HG03139 (cell line): ENCODE results near the gene OTP.

ENCODE experiments used
- ATAC-seq: cut with Tn5 transposase; IDR thresholded peaks from one replicate; pipeline ENCODE4 v1.9.1; 2021; ENCODE audit not compliant: unreplicated experiment

The OTP gene

DNA sequence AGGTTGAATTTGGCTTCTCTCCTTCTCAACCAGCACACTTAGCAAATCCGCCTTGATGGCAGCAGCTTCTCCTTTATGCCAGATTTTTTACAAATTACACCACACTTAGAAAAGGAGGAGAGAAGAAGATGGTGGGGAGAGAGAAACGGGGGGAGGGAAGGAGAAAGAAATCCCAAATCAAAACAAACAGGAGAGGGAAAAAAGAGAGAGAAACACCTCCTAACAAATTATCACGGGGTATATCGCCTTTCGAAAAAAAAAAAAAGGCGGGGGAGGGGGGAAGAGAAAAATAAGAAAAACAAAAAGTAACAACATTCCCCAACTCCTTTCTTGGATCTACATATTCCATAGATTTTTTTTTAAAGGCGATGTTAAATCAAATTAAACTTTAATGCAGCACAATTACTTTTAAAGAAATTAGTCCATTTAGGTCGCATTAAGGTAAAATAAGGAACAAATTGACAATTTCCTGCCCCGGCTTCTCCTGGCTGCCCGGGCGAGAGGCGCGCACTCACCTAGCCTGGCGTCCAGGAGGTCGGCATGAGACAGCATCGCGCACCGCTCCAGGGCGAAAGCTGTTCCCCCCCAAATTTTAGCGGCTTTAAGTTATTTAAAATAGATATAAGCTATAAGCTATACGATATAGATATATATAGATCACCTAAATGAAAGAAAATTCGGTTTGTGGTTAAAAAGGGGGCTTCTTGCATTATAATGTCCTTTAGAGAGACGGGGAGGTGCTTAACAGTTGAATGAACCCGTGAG, at the start of gene OTP:
TSS of gene OTP (minus strand) at position 716 of the 765 bp plus-strand sequence. CDS start at position 552, 164 bp downstream.
- ATAC-seq, result no peak

DNA sequence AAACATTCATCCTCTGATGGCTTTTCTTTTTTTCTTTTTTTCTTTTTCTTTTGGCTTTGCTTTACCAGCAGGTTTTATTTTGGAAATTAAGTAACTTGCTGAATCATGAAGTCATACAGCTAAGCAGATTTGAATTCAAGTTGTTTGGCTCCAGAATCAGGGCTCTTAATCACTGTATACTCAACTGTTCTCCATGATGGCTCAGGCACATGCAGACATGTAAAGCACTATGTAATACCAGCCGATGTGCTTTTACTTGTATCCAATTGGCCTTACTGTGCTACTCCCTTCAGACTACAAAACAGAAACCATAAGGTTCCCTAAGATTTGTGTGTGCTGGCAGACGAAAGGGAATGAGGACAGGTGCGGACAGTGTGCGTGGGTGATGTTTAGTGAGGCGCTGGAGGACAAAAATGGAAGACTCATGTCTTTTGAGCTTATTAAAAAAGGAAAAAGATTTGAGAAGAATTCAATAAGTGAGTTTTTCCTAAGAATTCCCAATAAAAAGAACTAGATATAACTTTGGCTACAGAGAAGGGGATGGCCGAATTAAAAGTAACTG, 44.7 kb upstream of the OTP start:
- ATAC-seq, result no peak

DNA sequence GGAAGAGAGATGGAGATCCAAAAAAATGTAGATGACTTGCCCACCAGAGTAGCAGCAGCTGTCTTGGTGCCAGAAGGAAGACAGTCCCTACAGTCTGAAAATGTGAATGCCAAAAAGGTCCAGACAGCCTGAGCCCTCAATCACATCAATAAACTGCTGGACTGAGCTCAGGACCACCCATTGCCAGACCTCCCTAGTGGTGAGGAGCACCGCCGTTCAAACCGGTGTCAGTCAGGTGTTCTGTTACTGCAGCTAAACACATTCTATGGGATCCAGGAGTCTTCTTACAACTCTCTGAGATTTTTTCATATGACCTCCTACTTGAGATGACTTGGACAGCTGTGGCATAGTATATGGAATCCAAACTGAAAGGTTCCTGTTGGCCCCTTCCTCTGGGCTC, 32.0 kb upstream of the OTP start:
- no peak for ATAC-seq

DNA sequence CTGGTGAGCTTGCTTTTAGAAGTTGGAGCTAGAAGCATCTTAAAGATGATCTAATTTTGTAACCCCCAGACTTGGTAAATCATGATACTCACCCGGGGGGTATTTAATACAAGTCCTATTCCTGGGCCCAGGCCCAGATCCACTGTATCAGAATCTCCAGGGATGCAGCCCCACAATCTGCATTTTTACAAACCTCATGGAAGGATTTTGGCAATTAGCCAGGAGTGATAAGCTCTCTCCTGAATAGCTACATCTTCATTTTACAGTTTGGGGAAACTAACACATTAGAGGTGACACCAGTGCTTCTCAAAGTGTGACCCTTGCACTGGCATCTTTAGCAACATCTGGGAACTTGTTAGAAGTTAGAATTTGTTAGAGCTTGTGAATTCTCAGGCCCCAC, 31.2 kb upstream of the OTP start:
- no peak for ATAC-seq

DNA sequence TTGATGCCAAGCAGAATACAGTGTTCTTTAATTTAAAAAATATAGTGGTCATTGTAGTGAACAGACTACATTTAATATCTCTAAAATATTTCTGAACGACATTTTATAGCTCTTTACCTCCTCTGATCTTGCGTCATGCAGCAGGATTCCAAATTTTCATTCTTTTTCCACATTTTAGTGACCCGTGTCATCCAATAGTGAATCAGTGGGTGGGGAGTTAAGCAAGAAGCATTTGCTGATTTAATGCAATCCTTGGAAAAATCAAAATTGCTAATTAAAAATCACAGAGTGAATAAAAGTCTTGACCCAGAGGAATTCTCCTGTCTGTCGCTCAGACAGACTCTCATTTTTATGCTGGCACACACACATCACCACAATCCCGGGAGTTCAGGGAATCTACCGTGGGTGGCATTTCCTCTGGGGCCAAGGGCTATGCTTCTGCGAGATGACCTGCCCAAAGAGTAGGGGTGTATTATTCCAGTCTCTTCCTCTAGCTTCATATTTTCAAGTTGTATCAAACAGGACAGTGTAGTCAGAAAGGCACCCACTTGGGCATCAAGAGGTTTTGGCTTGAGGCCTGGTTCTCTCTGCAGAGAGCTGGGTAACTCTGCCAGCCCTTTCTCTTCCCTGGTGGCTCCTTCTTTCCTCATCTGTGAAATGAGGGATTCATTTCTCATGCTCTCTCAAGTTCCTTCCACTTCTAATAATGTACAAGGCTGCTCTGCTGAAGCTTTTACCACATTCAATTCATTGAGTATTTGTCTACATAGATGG, 24.8 kb upstream of the OTP start:
- ATAC-seq, result no peak

DNA sequence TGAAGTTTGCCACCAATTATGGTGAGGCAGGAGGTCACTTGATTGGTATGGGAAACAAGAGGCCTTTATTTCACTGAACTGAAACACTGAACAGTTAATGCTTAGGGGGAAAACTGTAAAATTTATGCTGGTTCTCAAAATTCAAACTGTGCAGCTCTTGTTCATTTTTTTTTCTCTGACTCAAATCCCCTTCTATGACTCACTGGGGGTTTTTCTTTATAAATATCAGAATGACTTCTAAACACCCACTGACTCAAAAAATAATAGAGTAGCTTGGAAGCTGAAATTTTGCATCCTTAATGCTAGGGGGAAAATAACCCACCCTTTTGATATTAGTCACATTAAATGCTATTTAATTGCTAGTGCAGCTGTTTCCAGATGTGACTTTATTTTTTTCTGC, 24.1 kb upstream of the OTP start:
- ATAC-seq, result no peak

DNA sequence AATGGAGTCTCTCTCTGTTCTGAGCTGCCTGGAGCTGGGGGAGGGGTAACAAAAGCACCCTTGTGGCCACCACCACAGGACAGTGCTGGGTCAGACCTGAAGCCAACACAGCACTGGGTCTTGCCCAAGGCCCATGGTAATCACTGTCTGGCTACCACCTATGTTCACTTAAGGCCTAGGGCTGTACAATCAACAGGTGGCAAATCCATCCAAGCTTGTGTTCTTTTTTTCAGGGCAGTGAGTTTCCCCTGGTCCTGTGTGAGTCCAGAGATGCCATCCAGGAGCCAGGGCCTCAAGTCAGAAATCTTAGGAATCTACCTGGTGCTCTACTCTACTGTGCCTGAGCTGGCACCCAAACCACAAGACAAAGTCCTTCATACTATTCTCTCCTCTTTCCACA, 20.1 kb upstream of the OTP start:
- ATAC-seq, result no peak

DNA sequence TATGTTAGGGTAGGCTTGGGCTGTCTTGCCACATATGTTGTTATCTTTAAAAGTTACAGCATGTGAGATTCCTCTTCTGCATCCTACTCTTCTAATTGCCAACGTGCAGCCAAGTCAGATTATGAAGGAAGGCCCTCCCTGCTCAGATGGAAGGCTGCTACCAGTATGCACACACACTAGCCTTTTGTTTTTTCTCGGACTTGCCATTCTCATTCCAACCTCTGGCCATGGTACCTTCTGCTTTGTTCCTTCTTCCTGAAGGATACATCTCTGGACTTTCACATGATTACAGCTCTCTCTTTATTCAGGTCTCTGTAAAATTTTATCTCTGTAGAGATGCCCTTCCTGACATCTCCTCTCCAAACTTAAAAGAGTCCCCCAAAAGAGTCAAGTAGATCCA, 12.8 kb upstream of the OTP start:
- ATAC-seq, result no peak

DNA sequence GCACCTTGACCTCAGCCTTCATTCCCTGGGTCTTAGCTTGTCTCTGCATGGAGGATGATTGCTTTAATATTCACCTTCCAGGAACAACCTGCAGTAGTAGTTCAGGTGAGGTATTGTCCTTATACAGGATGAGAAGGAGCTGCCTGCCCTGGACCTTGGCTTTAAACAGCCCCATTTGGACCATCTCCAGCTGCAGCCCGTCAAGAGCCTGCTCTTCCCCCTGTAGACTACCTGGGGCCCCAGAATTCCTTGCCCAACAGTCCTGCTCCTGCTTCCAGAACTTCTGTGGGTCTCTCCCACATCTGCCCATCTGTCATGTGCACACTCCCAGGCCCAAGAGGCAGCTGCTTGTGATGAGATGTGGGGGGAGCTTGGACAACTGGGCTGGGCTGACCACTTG, 12.2 kb upstream of the OTP start:
- no peak for ATAC-seq

DNA sequence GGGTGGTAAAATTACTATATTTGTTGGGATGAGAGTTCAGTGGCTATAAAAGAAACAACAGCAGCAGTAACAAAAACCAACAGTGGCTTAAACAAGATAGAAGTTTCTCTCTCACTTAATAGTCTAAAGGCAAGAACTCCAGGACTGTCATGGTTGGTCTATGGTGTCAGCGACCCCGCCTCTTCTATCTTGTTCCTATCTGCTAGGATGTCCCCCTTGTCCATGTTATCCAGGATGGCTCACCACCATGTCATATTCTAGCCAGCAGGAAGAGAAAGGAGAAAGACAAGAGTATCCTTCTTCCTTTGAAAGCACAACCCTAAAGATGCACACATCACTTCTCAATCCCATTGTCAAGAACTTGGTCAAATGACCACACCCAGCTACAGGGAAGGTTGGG, 11.3 kb upstream of the OTP start:
- no peak for ATAC-seq

DNA sequence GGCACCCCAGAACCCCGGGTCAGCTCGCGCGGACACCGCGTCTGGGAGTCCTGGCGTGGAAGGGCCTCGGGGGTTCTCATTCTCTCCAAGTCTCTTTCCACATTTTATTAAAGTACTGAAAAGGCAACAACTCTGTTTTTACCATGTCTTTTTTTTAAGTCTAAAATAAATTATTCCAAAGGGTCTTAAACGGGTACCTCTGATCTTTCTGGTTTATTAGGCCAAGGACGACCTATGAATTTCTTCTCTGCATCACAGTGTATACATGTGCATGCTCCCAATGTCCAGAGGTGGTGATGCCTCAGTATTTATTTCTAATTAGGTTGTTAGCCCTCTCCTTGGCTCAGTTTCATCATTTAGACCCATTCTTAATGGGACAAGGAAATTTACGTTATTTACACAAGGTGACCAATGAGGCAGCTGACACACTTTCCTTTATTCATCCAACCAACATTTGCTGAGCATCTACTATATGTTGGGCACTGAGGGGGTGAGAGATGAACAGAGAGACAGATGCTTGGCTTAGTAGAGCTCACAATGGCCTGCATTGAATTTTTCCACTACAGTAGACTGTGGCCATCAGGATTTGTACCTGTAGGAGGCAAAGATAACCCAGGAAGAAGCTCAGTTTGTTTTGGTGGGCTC, 7.6 kb upstream of the OTP start:
- ATAC-seq, result no peak

DNA sequence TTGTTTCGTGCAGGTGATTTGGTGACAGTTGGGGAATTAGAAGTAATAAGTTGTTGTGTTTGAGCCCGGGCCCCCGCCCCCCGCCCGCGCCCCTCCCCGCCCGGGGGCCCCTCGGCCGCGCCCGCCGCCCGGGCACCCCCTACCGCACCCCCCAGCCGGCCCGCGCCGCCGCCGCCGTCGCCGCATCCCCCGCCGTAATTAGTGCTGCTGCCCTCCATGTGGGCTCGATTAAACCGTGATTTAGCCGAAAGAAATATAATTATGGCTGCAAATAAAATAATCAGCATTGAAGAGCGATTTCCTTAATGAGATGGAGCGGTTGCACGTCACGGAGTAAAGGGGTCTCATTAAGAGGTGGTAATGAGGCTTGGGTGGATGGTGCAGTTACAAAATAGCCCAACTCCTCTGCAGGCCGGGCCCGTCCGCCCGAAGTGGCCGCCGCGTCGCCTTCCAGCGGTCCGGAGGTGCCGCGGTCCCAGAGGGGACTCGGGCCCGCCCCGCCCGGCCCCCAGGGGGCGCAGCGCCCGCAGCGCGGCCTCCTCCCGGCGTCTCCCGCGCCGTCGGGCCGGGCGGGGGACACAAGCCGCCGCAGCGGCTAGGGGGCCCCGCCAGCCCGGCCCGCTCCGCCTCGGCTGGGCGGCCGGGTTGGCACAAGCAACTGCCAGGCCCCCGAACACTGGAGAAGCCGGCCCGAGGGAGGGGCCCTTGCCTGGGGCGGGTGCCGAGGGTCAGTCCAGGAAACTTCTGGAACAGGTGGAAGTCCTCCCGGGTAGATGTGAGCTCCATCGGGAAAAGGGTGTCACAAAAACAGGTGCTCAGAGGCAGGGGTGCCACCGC, 6.9 kb upstream of the OTP start:
- no peak for ATAC-seq

DNA sequence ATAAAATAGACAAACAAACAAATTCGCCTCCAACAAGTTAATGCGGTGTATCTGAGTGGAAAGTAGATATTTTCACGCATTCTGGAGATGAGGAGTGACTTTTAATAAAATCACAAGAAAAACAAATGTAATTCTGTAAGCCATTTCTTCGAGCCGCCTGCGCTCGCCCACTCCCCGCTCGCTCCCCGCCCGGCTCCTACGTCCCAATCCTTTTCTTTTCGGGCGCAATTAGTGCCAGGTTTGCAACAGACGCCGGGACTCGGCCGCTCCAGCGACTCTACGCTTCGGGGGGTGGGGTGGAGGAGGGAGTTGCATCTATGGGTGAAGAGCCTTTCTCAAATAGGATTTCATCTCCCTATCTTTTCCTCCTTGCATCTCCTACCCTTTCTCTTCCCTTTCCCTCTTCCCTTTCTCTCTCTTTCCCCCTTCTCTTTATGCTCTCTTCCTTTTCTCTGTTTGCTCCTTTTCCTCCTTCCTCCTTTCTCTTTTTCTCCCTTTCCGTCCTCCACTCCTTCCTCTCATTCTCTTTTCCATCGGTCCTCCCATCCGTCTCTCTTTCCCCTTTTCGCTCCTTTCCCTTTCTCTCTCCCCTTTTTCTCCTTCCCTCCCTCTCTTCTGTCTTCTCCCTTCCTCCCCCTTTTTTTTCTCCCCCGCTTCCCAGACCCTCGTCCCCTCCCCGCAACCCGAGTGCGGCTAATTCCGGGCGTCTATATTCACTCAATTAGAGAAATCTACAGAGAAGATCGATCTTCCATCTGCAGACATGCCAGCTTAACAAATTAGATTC, 6.1 kb upstream of the OTP start:
- ATAC-seq, result no peak

DNA sequence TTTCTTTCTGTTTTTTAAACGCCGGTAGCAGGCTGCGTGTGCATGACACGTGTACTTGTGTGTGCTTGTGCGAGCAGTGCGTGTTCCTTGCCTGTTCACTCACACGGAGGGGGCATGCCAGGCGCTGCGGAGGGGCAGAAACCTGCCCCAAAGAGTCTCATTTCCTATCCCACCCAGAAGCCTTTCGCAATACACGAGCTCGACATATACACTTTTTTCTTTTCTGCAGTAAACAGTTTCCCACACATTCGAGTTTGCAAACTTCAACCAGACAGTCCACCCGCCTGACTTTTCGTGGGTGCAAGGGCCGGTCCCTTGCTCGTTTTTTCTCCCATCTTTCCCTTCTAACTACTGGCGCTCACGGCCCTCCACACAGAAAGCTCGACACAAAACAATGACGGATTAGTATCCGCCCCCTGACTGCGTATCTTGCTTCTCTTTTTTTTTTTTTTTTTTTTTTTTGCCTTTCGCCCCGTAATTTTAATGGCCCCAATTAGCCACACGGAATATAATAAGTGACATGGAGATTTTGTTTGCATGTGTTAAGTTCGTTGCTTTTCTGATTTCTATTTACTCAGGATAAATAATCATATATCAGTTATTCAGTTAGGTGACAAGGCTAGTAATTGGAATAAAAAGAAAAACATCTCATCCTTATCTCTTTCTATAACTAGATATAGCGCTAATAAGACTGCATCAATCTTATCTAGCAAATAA, 5.3 kb upstream of the OTP start:
- ATAC-seq, result no peak

DNA sequence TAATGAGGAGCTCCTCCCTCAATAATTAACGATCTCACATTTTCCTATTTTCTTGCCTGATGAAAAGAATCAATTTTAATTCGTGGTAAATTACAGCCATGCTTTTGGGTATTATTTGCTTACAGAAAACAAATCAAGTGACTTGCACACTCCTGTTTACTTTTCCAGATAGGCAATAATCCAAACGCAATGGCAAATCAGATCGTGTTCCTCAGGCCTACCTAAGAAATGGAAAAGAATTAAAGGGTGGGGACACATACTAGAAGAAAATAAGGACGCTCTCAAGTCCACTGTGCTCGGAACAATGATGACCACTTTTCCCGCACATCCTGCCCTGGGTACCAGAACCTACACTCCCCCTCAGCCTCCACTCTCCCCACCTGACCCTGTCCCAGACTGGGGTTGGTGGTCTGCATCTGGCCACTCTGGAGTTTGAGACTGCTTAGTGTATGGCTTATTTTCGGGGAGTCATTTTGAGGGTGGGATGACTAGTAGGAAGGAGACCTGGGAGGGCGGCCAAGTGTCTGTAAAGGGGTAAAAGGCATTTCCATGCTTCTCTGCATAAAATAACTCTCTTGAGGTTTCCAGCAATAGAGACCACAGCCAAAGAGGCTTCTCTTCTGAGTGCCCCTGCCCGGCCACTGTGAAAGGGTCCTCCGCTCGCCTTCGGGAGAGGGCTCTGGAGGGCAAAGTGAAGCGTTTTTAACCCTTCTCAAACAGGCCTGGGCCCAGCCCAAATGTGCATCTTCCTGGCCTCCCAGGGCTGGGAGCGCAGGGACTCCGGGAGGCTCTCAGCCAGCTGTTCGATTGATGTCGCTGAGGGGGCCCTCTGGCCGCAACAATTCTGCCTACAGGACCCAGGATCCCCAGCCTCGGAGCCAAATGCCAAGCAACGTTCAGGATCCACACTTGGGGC, 4.5 kb upstream of the OTP start:
- ATAC-seq, result no peak

DNA sequence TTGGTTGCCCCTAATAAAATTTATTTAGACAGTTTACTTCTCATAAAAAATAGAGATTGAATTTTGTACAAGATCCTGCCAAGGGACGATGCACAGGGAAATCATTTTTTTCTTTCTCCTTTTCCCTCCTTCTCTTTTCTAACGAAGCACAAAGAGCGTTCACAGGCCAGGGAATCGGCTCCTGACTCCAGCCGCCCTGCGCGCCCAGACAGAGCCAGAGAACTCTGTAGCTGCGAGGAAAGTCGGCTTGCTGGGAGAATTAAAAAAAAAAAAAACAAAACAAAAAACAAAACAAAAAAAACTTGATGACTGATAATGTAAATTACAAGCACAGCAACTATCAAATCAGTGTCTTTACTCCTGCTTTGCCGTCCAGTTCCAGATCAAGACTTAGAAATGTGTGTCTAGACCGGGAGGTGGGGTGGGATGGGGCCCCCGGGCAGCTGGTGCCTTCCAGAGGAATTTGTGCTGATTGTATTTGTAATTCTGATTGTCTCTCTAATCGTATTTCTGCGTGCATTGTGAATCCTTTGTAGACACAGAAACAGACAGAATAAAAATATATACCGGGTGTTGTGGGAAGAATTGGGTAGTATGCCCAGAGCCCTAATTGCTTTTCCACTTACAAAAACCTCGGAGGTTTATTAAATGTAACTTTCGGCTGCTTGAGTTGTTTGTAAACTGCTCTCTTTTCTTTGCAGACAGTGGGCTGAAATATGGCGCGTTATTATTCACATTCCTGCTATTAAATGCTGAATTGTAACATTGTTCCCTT, 3.6 kb upstream of the OTP start:
- ATAC-seq, result no peak

DNA sequence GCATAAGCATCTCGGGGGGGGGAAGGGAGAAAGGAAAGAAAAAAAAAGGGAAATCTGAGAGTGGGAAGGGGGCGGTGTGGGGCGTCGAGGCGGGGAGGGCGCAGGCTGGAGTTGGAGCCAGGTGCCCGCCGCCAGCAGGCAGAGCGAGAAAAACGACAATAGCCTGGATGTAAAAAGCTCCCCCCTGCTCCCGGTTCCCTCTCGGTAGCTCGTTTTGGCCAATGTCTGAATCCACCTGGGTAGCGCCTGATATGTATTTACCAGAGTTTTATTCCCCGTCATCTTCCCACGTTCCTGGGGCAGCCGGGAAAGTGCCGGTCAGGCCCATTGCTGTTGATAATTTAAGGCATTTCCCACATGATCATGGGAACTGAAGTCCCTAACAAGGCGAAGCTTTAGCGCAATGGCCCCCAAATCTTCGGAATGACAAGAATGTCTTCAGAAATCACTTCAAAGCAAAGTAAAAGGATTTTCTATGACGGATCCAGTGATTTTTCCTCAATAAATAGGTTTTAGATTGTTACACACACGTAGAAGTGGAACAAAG, 3.0 kb upstream of the OTP start:
- ATAC-seq, result no peak
